GM19238 (cell line): ENCODE measurements around the gene RHOG.

Experiments used
- DNase-seq: peaks from one replicate; pipeline ENCODE4 v3.0.0; 2011; ENCODE audit warnings: low spot score; ENCODE audit not compliant: insufficient read length

The RHOG gene

GRCh38 chr11:3859373-3859881 is 18.7 kb upstream of the RHOG start:
- no peak for DNase-seq

- DNase-seq, result no peak
Observed at GRCh38 chr11:3857628-3858027, 16.9 kb upstream of the RHOG start.

GRCh38 chr11:3856856-3857553 is 16.2 kb upstream of the RHOG start:
- no peak for DNase-seq

- no peak for DNase-seq
Observed at GRCh38 chr11:3855808-3856491, 15.2 kb upstream of the RHOG start.

- peak; percentile 88 for DNase-seq
Observed at GRCh38 chr11:3854977-3855807, 14.4 kb upstream of the RHOG start, which contains the start of gene STIM1. STIM1 (plus strand) TSS chr11:3855664; CDS start chr11:3856271, 607 bp downstream.

GRCh38 chr11:3854660-3854976 is 13.9 kb upstream of the RHOG start:
- DNase-seq, result no peak

- DNase-seq, result no peak
Observed at GRCh38 chr11:3853899-3854659, 13.3 kb upstream of the RHOG start.

GRCh38 chr11:3853545-3853842 is 12.7 kb upstream of the RHOG start:
- DNase-seq, result no peak

- DNase-seq, result no peak
Observed at GRCh38 chr11:3849297-3849874, 8.6 kb upstream of the RHOG start.

- DNase-seq, result no peak
Observed at GRCh38 chr11:3845670-3846069, 4.9 kb upstream of the RHOG start.

GRCh38 chr11:3845246-3845645 is 4.5 kb upstream of the RHOG start:
- DNase-seq, result no peak

- no peak for DNase-seq
Observed at GRCh38 chr11:3843326-3843725, 2.6 kb upstream of the RHOG start.

GRCh38 chr11:3841426-3842350 is 929 bp upstream of the RHOG start:
- peak; percentile 60 for DNase-seq

- no peak for DNase-seq
Observed at GRCh38 chr11:3840004-3840869, 522 bp downstream of the RHOG start.

GRCh38 chr11:3838504-3838903 is 2.3 kb downstream of the RHOG start:
- no peak for DNase-seq

- DNase-seq, result no peak
Observed at GRCh38 chr11:3837793-3838192, 3.0 kb downstream of the RHOG start.

GRCh38 chr11:3836903-3837302 is 3.9 kb downstream of the RHOG start:
- DNase-seq, result no peak

- no peak for DNase-seq
Observed at GRCh38 chr11:3835751-3836150, 5.0 kb downstream of the RHOG start.
